ELR (cell line): ENCODE measurements around the gene PCDHB6.
"Not testable (repeated sequence)": the region's sequence is repeated elsewhere in the genome, so short reads cannot be mapped to it uniquely, and the experiment has no call there.

Experiments
- DNase-seq: peaks from one replicate; pipeline ENCODE4 v3.0.0-alpha.2; 2015; ENCODE audit warnings: low read depth

The PCDHB6 gene

GRCh38 chr5:141172381-141173204 lies 22.7 kb downstream of the PCDHB6 start, which contains the start of gene PCDHB7:
PCDHB7 (plus strand) TSS chr5:141172644; CDS start chr5:141172836, 192 bp downstream.
- peak; percentile 34 for DNase-seq

DNA sequence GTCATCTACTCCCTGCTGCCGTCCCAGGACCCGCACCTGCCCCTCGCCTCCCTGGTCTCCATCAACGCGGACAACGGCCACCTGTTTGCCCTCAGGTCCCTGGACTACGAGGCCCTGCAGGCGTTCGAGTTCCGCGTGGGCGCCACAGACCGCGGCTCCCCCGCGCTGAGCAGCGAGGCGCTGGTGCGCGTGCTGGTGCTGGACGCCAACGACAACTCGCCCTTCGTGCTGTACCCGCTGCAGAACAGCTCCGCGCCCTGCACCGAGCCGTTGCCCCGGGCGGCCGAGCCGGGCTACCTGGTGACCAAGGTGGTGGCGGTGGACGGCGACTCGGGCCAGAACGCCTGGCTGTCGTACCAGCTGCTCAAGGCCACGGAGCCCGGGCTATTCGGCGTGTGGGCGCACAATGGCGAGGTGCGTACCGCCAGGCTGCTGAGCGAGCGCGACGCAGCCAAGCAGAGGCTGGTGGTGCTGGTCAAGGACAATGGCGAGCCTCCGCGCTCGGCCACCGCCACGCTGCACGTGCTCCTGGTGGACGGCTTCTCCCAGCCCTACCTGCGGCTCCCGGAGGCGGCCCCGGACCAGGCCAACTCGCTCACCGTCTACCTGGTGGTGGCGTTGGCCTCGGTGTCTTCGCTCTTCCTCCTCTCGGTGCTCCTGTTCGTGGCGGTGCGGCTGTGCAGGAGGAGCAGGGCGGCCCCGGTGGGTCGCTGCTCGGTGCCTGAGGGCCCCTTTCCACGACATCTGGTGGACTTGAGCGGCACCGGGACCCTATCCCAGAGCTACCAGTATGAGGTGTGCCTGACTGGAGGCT lies 24.6 kb downstream of the PCDHB6 start:
- not testable (repeated sequence) for DNase-seq

DNA sequence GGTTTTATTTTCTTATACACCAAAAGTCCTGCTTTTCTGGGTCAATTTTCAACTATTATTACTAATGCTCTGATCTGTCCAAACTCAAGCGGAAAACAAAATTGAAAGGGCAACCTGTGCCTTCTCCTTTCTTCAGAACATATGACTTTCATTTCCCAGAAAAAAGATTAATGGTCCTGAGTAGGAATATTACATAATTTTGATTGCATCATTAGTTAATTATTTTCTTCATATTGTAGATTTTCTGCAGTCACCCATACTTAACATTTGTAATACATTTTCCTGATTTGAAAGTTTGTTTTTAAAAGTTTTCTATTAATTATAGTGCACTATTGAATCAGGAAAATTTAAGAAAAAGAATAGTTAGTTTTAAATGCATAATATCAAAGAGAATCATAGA lies 26.1 kb downstream of the PCDHB6 start:
- DNase-seq: no peak

DNA sequence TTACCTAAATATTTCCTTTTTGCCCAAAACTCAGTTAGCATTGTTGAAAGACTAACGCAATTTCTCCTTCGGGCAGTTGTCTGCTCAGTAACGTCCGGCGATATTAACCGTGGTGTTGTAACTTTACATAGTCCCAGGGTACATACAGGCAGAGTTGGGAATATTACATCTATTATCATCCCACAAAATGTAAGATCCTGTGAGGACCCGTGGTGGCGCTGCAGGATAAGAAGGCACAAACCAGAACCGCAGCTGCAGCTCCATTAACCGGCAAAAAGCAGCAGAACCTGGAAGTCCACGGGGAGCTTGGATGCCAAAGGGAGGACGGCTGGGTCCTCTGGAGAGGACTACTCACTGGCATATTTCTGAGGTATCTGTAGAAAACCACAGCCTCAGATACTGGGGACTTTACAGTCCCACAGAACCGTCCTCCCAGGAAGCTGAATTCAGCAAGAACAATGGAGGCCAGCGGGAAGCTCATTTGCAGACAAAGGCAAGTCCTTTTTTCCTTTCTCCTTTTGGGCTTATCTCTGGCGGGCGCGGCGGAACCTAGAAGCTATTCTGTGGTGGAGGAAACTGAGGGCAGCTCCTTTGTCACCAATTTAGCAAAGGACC lies 27.8 kb downstream of the PCDHB6 start, which contains the start of gene PCDHB8:
Gene PCDHB8, plus strand, starts transcription at position 214 of the 615 bp plus-strand sequence. Its CDS starts 245 bp downstream, at position 459.
- DNase-seq: not testable (repeated sequence)

DNA sequence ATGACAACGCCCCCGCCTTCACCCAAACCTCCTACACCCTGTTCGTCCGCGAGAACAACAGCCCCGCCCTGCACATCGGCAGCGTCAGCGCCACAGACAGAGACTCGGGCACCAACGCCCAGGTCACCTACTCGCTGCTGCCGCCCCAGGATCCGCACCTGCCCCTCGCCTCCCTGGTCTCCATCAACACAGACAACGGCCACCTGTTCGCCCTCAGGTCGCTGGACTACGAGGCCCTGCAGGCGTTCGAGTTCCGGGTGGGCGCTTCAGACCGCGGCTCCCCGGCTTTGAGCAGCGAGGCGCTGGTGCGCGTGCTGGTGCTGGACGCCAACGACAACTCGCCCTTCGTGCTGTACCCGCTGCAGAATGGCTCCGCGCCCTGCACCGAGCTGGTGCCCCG lies 29.5 kb downstream of the PCDHB6 start:
- DNase-seq: not testable (repeated sequence)

DNA sequence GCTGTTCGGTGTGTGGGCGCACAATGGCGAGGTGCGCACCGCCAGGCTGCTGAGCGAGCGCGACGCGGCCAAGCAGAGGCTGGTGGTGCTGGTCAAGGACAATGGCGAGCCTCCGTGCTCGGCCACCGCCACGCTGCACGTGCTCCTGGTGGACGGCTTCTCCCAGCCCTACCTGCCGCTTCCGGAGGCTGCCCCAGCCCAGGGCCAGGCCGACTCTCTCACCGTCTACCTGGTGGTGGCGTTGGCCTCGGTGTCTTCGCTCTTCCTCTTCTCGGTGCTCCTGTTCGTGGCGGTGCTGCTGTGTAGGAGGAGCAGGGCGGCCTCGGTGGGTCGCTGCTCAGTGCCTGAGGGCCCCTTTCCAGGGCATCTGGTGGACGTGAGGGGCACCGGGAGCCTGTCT lies 30.0 kb downstream of the PCDHB6 start:
- DNase-seq: not testable (repeated sequence)

DNA sequence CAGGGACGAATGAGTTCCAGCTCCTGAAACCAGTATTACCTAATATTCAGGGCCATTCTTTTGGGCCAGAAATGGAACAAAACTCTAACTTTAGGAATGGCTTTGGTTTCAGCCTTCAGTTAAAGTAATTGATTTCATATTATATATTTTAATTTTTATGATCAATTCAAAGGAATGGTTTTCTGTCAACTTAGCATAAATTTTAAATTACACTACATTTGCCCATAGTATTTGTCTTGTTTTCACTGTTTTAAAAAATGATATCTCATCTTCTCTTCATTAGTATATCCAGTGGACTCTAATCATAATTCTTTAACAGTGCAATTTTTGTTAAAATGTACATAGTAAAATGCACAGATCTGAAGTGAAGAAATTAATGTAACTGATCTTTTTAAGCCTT lies 30.5 kb downstream of the PCDHB6 start:
- DNase-seq: no peak

DNA sequence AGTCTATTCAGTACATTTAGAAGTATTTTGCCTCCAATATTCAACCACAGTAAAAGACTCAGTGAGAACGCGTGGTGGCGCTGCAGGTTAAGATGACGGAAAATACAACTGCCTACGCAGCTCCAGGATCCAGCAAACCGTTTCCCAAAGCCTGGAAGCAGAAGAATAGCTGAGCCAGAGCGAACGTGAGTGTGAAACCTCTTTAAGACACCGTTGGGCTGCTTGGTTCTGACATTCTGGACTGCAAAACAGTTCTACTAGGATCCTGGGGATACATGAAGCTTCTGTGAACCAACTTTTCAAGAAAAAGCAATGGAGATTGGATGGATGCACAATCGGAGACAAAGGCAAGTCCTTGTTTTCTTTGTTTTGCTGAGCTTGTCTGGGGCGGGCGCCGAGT lies 32.4 kb downstream of the PCDHB6 start, which contains the start of gene PCDHB16:
Gene PCDHB16, plus strand, starts transcription at position 140 of the 400 bp plus-strand sequence. Its CDS starts 173 bp downstream, at position 313.
- DNase-seq: peak; percentile 40

DNA sequence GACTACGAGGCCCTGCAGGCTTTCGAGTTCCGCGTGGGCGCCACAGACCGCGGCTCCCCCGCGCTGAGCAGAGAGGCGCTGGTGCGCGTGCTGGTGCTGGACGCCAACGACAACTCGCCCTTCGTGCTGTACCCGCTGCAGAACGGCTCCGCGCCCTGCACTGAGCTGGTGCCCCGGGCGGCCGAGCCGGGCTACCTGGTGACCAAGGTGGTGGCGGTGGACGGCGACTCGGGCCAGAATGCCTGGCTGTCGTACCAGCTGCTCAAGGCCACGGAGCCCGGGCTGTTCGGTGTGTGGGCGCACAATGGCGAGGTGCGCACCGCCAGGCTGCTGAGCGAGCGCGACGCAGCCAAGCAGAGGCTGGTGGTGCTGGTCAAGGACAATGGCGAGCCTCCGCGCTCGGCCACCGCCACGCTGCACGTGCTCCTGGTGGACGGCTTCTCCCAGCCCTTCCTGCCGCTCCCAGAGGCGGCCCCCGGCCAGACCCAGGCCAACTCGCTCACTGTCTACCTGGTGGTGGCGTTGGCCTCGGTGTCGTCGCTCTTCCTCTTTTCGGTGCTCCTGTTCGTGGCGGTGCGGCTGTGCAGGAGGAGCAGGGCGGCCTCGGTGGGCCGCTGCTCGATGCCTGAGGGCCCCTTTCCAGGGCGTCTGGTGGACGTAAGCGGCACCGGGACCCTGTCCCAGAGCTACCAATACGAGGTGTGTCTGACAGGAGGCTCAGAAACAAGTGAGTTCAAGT lies 34.4 kb downstream of the PCDHB6 start:
- not testable (repeated sequence) for DNase-seq

DNA sequence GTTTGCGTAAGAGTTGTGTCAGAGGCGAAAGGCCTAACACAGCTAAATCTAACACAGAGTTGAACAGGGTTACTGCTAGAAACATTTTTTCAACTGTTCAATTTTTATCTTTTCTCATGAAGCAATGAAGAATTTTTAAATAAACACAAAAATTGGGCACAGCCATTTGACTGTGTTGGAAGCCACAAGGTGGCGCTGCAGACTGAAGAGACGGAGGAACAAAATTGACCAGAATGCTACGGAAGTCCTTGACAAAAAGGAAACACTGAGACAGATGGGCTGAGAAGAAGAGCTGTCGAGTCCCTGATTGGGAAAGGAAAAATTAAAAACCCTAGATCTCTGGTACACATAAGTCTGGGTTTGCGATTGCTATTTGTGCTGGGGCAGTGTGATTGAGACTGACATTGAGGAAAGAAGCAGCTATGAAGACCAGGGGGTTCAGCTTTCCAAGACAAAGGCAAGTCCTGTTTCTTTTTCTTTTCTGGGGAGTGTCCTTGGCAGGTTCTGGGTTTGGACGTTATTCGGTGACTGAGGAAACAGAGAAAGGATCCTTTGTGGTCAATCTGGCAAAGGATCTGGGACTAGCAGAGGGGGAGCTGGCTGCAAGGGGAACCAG lies 37.1 kb downstream of the PCDHB6 start, which contains the start of gene PCDHB9:
Gene PCDHB9, plus strand, starts transcription at position 265 of the 616 bp plus-strand sequence. Its CDS starts 158 bp downstream, at position 423.
- peak; percentile 47 for DNase-seq

DNA sequence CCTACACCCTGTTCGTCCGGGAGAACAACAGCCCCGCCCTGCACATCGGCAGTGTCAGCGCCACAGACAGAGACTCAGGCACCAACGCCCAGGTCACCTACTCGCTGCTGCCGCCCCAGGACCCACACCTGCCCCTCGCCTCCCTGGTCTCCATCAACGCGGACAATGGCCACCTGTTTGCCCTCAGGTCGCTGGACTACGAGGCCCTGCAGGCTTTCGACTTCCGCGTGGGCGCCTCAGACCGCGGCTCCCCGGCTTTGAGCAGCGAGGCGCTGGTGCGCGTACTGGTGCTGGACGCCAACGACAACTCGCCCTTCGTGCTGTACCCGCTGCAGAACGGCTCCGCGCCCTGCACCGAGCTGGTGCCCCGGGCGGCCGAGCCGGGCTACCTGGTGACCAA lies 38.8 kb downstream of the PCDHB6 start:
- DNase-seq: not testable (repeated sequence)

- DNase-seq: not testable (repeated sequence)
These were observed 39.3 kb downstream of the PCDHB6 start for GRCh38 chr5:141189131-141189530.

DNA sequence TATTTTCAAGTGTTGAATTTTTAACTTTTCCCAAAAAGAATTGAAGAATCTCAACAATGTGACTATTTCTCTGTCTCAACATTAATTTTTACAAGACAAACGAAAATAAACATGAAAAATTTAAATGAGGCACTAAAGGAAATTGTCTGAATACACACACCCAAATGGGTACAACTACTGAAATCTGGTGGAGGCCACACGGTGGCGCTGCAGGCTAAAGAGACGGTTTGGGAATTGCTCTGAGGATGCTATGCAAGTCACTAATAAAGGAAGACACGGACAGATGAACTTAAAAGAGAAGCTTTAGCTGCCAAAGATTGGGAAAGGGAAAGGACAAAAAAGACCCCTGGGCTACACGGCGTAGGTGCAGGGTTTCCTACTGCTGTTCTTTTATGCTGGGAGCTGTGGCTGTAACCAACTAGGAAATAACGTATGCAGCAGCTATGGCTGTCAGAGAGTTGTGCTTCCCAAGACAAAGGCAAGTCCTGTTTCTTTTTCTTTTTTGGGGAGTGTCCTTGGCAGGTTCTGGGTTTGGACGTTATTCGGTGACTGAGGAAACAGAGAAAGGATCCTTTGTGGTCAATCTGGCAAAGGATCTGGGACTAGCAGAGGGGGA lies 42.4 kb downstream of the PCDHB6 start, which contains the start of gene PCDHB10:
Gene PCDHB10, plus strand, starts transcription at position 244 of the 616 bp plus-strand sequence. Its CDS starts 200 bp downstream, at position 444.
- DNase-seq: peak; percentile 30

DNA sequence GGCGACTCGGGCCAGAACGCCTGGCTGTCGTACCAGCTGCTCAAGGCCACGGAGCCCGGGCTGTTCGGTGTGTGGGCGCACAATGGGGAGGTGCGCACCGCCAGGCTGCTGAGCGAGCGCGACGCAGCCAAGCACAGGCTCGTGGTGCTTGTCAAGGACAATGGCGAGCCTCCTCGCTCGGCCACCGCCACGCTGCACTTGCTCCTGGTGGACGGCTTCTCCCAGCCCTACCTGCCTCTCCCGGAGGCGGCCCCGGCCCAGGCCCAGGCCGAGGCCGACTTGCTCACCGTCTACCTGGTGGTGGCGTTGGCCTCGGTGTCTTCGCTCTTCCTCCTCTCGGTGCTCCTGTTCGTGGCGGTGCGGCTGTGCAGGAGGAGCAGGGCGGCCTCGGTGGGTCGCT lies 44.5 kb downstream of the PCDHB6 start:
- DNase-seq: not testable (repeated sequence)

- no peak for DNase-seq
These were observed 46.5 kb downstream of the PCDHB6 start for GRCh38 chr5:141196363-141196762.

- DNase-seq: peak; percentile 8
These were observed 49.7 kb downstream of the PCDHB6 start, which contains the start of gene PCDHB11 for GRCh38 chr5:141199359-141200235. PCDHB11 (plus strand) TSS chr5:141199627; CDS start chr5:141199775, 148 bp downstream.

- DNase-seq: not testable (repeated sequence)
These were observed 51.3 kb downstream of the PCDHB6 start for GRCh38 chr5:141201126-141201525.

GRCh38 chr5:141201646-141202045 lies 51.8 kb downstream of the PCDHB6 start:
- not testable (repeated sequence) for DNase-seq
